ENCODE data around the gene RNASEH2B.

The RNASEH2B gene

GRCh38 chr13:50924025-50924424 is 14.4 kb downstream of the RNASEH2B start:
- Histone ChIP-seq H2AFZ (ENCODE audit: low read length) (no peak overlapping the region), H3F3A (ENCODE audit: low read depth) (no peaks in the 10 kb centered on the region), H3K4me2 (ENCODE audit: low read depth, low read length, poor library complexity, severe bottlenecking) (no peak overlapping the region), H4K20me1 (ENCODE audit: insufficient read depth, low read length, poor library complexity, severe bottlenecking) (peaks cover 72% of the 10 kb centered on the region), H3K79me2 (ENCODE audit: insufficient read depth, low read length) (peaks cover 100% of the 10 kb centered on the region), H3K36me3 (ENCODE audit: insufficient read depth, low read length) (peaks cover 54% of the 10 kb centered on the region), H3K9me3 (ENCODE audit: insufficient read depth, low read depth, low read length) (peaks cover 43% of the 10 kb centered on the region), H3K9me2 (replicated peaks; ENCODE audit: low read depth, low read length) (no peaks in the 10 kb centered on the region), H3K4me1 (ENCODE audit: insufficient read depth, low read length, poor library complexity, severe bottlenecking) (peaks cover 12% of the 10 kb centered on the region), H3K9ac (ENCODE audit: low read depth, low read length, poor library complexity, severe bottlenecking) (no peak overlapping the region), H3K4me3 (ENCODE audit: low read length, poor library complexity, severe bottlenecking) (no peak overlapping the region), H3K27me3 (ENCODE audit: insufficient read depth, low read length, poor library complexity, severe bottlenecking) (no peaks in the 10 kb centered on the region)
- TF ChIP-seq EZH2phosphoT487 (IDR thresholded peaks at IDR 0.05; ENCODE audit: borderline replicate concordance) (no peak), CTCF (conservative IDR thresholded peaks at IDR 0.05; ENCODE audit: low read length) (no peak)

GRCh38 chr13:50927701-50928100 is 18.1 kb downstream of the RNASEH2B start:
- Histone ChIP-seq H3K4me3 (ENCODE audit: low read length, poor library complexity, severe bottlenecking) (no peak overlapping the region), H3K4me1 (ENCODE audit: insufficient read depth, low read length, poor library complexity, severe bottlenecking) (peaks cover 4% of the 10 kb centered on the region), H3K36me3 (ENCODE audit: insufficient read depth, low read length) (peaks cover 68% of the 10 kb centered on the region), H2AFZ (ENCODE audit: low read length) (no peak overlapping the region), H3K9me2 (replicated peaks; ENCODE audit: low read depth, low read length) (no peaks in the 10 kb centered on the region), H3K9me3 (ENCODE audit: insufficient read depth, low read depth, low read length) (peaks cover 25% of the 10 kb centered on the region), H3K79me2 (ENCODE audit: insufficient read depth, low read length) (peaks cover 98% of the 10 kb centered on the region), H3K9ac (ENCODE audit: low read depth, low read length, poor library complexity, severe bottlenecking) (no peak overlapping the region), H4K20me1 (ENCODE audit: insufficient read depth, low read length, poor library complexity, severe bottlenecking) (peaks cover 68% of the 10 kb centered on the region), H3K4me2 (ENCODE audit: low read depth, low read length, poor library complexity, severe bottlenecking) (peak overlapping the region; percentile 6), H3F3A (ENCODE audit: low read depth) (no peaks in the 10 kb centered on the region), H3K27me3 (ENCODE audit: insufficient read depth, low read length, poor library complexity, severe bottlenecking) (no peaks in the 10 kb centered on the region)
- TF ChIP-seq CTCF (conservative IDR thresholded peaks at IDR 0.05; ENCODE audit: low read length), result no peak

- Histone ChIP-seq H3K27me3 (ENCODE audit: insufficient read depth, low read length, poor library complexity, severe bottlenecking) (no peaks in the 10 kb centered on the region), H4K20me1 (ENCODE audit: insufficient read depth, low read length, poor library complexity, severe bottlenecking) (peaks cover 68% of the 10 kb centered on the region), H3K4me2 (ENCODE audit: low read depth, low read length, poor library complexity, severe bottlenecking) (peak overlapping the region; percentile 6), H3K9me3 (ENCODE audit: insufficient read depth, low read depth, low read length) (peaks cover 21% of the 10 kb centered on the region), H3K36me3 (ENCODE audit: insufficient read depth, low read length) (peaks cover 68% of the 10 kb centered on the region), H3K9ac (ENCODE audit: low read depth, low read length, poor library complexity, severe bottlenecking) (no peak overlapping the region), H2AFZ (ENCODE audit: low read length) (no peak overlapping the region), H3K9me2 (replicated peaks; ENCODE audit: low read depth, low read length) (no peaks in the 10 kb centered on the region), H3K79me2 (ENCODE audit: insufficient read depth, low read length) (peaks cover 98% of the 10 kb centered on the region), H3K4me3 (ENCODE audit: low read length, poor library complexity, severe bottlenecking) (no peak overlapping the region), H3F3A (ENCODE audit: low read depth) (no peaks in the 10 kb centered on the region), H3K4me1 (ENCODE audit: insufficient read depth, low read length, poor library complexity, severe bottlenecking) (peaks cover 4% of the 10 kb centered on the region)
- TF ChIP-seq EZH2phosphoT487 (IDR thresholded peaks at IDR 0.05; ENCODE audit: borderline replicate concordance), result no peak
- no peak for TF ChIP-seq CTCF (conservative IDR thresholded peaks at IDR 0.05; ENCODE audit: low read length)
Measured at GRCh38 chr13:50928102-50928501, 18.5 kb downstream of the RNASEH2B start.
